AG09309 (cell line): ENCODE results near the gene TFF1.

ENCODE experiments used
- DNase-seq: peaks from one replicate; pipeline ENCODE4 v3.0.0-alpha.2; 2010; ENCODE audit warnings: low read depth
- H3K4me3 ChIP-seq: 2 replicates; pipeline ENCODE4 v1.5.1; 2011; ENCODE audit warnings: mild to moderate bottlenecking, low read depth, low read length, moderate library complexity; ENCODE audit not compliant: control insufficient read depth
- TF ChIP-seq, protein P1 (sequence below): IDR thresholded peaks from 2 replicates; pipeline ENCODE4 v1.5.1; 2011; ENCODE audit warnings: mild to moderate bottlenecking, low read depth, low read length, inconsistent platforms; ENCODE audit not compliant: insufficient read depth, control insufficient read depth; ENCODE audit errors: missing control alignments

The TFF1 gene

DNA sequence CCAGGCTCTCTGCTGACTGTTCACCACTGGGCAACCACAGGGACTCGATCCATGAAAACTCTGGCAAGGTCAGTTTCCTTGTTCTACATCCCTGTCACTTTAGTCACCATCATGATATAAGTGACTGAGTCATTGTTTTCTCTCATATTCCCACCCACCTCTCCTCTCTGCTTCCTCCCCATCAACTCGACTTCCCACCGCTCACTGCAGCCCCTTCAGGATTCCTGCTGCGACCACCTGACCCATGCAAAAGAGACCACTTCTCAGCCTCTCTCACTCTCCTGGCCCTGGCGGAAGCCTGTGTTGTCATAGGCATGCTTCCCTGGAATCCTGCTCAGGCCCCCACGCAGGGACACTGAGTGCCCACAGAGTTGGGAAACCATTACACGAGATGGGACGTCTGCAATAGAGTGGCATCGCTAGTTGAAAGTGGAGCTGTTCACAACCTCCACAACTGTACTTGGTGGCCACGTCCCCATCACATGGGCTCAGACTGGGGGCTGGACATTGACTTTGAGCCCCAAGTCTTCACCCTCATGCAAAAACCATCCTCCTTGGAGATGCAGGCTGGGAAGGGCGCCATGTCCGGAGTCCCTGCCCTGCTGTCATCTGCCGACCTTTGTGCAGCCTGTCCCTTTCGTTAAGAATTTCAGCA, 13.8 kb downstream of the TFF1 start:
- no peak for DNase-seq
- TF ChIP-seq, protein P1, sequence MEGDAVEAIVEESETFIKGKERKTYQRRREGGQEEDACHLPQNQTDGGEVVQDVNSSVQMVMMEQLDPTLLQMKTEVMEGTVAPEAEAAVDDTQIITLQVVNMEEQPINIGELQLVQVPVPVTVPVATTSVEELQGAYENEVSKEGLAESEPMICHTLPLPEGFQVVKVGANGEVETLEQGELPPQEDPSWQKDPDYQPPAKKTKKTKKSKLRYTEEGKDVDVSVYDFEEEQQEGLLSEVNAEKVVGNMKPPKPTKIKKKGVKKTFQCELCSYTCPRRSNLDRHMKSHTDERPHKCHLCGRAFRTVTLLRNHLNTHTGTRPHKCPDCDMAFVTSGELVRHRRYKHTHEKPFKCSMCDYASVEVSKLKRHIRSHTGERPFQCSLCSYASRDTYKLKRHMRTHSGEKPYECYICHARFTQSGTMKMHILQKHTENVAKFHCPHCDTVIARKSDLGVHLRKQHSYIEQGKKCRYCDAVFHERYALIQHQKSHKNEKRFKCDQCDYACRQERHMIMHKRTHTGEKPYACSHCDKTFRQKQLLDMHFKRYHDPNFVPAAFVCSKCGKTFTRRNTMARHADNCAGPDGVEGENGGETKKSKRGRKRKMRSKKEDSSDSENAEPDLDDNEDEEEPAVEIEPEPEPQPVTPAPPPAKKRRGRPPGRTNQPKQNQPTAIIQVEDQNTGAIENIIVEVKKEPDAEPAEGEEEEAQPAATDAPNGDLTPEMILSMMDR, result no peak
- no peak overlapping the region for H3K4me3 ChIP-seq

DNA sequence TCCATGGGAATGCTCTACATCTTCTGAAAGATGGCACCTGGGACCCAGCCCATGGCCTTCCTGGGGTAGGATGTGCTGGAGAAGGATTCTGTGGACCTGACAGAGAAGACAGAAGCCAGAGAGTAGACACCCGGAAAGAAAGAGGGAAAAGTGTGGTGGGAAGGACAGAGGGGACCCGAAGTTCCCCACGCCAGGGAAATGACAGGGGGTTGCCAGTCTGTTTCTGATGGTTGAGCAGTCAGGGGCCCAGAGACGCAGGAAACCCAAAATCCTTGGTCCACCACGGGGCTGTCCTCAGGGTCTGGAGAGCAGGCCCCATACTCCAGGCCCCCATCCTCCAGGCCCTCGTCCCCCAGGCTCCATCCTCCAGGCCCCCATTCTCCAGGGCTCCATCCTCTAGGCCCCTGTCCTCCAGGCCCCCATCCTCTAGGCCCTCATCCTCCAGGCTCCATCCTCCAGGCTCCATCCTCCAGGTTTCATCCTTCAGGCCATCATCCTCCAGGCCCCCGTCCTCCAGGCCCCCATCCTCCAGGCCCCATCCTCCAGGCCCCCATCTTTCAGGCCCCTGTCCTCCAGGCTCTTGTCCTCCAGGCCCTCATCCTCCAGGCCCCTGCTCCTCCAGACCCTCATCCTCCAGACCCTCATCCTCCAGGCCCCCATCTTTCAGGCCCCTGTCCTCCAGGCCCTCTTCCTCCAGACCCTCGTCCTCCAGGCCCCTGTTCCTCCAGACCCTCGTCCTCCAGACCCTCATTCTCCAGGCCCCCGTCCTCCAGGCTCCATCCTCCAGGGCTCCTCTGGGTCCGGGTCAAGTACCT, 14.5 kb downstream of the TFF1 start:
- no peak for DNase-seq
- no peak overlapping the region for H3K4me3 ChIP-seq
- TF ChIP-seq, protein P1, result no peak

DNA sequence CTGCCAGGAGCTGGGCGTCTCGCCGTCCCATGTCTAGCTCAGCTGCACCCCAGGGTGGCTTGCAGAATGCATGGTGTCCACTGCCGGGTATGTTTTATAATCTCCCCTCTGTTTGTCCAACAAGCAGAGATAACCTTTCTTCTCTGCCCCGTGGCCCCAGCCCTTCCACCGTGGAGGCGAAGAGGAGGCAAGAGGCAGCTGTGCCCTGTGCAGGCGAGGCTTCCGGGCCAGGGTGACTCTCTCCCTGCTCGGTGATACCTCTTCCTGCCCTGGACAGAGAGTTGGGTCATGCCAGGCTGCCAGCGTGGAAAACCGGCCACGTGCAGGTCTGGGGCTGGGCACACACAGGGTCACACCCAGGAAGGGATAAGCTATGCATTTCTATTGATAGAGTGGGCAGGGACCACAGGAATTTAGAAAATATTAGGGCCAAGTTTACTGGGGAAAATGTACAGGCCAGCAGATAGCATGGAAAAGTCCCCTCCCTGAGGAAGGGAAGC, 15.4 kb downstream of the TFF1 start, which contains the start of gene TFF2:
TFF2 (minus strand) TSS at position 68 of the 500 bp plus-strand sequence; CDS start at position 31, 37 bp downstream.
- H3K4me3 ChIP-seq, result no peak within 1 kb of the TSS
- DNase-seq, result no peak
- TF ChIP-seq, protein P1, result no peak

DNA sequence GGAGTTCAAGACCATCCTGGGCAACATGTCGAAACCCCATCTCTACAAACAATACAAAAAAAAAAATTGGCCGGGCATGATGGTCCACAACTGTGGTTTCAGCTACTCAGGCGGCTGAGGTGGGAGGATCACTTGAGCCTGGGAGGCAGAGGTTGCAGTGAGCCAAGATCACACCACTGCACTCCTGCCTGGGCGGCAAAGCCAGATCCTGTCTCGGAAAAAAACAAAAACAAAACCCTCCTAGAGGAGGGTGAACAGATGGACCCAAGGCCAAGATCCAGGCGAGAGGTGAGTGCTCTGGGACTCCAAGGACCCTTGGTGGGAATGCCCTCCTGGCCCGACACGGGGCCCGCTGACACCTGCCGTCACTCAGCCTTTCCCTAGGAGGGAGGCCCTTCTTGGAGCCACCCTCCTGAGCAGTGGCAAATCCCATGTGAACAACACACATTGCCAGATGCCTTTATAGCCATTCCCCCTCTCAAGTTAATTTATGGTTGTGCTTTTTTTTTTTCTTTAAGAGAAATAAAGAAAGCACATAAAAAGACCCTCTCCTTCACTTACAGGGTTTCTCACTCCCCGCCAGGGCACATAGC, 15.9 kb downstream of the TFF1 start:
- DNase-seq, result no peak
- no peak overlapping the region for H3K4me3 ChIP-seq
- TF ChIP-seq, protein P1, result no peak

DNA sequence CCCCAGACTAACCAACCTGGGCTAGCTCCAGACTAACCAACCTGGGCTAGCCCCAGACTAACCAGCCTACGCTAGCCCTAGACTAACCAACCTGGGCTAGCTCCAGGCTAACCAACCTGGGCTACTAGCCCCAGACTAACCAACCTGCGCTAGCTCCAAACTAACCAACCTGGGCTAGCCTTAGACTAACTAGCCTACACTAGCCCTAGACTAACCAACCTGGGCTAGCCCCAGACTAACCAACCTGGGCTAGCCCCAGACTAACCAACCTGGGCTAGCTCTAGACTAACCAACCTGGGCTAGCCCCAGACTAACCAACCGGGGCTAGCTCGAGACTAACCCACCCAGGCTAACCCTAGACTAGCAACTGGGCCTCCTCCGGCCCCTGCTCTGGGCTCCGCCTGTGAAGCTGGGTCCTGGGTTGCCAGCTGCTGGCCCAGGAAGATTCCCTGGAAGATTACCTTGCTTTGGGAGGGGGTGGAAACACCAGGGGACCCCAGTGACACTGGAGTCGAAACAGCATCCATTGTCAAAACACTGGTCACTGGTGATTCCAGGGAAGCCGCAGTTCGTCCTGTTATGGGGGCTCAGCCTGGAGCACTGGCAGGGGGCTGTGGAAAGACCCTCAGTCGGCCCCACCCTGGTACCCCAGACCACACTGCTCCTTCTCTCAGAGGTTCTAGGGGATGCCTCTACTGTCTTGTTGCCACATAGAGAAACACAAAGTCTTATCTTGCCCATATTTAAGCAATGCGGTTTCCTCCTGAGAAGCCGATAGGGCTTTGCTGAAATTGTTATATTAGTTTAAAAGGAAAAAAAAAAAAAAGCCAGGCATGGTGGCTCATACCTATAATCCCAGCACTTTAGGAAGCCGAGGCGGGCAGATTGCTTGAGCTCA, 16.7 kb downstream of the TFF1 start:
- no peak for DNase-seq
- TF ChIP-seq, protein P1, result no peak
- H3K4me3 ChIP-seq, result no peak overlapping the region

DNA sequence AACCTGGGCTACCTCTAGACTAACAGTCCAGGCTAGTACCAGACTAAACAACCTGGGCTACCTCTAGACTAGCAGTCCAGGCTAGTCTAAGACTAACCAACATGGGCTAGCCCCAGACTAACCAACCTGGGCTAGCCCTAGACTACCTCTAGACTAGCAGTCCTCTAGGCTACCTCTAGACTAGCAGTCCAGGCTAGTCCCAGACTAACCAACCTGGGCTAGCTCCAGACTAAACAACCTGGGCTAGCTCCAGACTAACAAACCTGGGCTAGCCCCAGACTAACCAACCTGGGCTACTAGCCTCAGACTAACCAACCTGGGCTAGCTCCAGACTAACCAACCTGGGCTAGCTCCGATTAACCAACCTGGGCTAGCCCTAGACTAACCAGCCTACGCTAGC, 17.6 kb downstream of the TFF1 start:
- TF ChIP-seq, protein P1, result no peak
- DNase-seq, result no peak
- H3K4me3 ChIP-seq, result no peak overlapping the region
